Activated CD8-positive, alpha-beta T cell treated with anti-CD3 and anti-CD28 coated beads for 36 hours (primary cell): ENCODE results near the gene GOLGA5. TPM values are rescaled to one million over a fixed set of nuclear protein-coding genes. Genes with fewer than 3 reads are reported as not detected.
A peak's percentile ranks its signal among the peaks of the same experiment; 100 is the strongest.

Experiments used
- ATAC-seq: fragments of 200-7000 bp; cut with Tn5 transposase; one replicate; pipeline ENCODE4 v1.10.0; 2021; ENCODE audit warnings: mild to moderate bottlenecking, moderate library complexity
- CTCF ChIA-PET: fragments of 350-600 bp; sonication (Branson Sonifier 250); formaldehyde crosslinking; loops from one replicate; lab custom pipeline; 2021; ENCODE audit warnings: antibody characterized with exemption; lab: Charles Lee
- POLR2A ChIA-PET: fragments of 350-600 bp; sonication (Branson Sonifier 250); formaldehyde crosslinking; loops from one replicate; lab custom pipeline; 2021; ENCODE audit warnings: antibody characterized with exemption; lab: Charles Lee
- DNase-seq: peaks from one replicate; pipeline ENCODE4 v3.0.0-alpha.2; 2020
- H3K27ac Mint-ChIP-seq: one replicate; pipeline ENCODE4 v1.8.0; 2021; ENCODE audit warnings: mild to moderate bottlenecking, mixed read lengths
- H3K27me3 Mint-ChIP-seq: one replicate; pipeline ENCODE4 v1.8.0; 2021; ENCODE audit warnings: mixed read lengths
- H3K36me3 Mint-ChIP-seq: one replicate; pipeline ENCODE4 v1.8.0; 2021; ENCODE audit warnings: low read depth, mixed read lengths
- H3K4me1 Mint-ChIP-seq: one replicate; pipeline ENCODE4 v1.8.0; 2021; ENCODE audit warnings: low read depth, mixed read lengths
- H3K4me3 Mint-ChIP-seq: one replicate; pipeline ENCODE4 v1.8.0; 2021; ENCODE audit warnings: mild to moderate bottlenecking, moderate library complexity, mixed read lengths
- H3K9me3 Mint-ChIP-seq: one replicate; pipeline ENCODE4 v1.8.0; 2021; ENCODE audit warnings: mixed read lengths
- CTCF ChIP-seq: fragments of 200-600 bp; IDR thresholded peaks from one replicate; pipeline ENCODE4 v1.8.0; 2022; ENCODE audit warnings: antibody characterized with exemption, mild to moderate bottlenecking
- intact Hi-C: fragments of 100-400 bp; cut with micrococcal nuclease; formaldehyde crosslinking; loops from one replicate; pipeline ENCODE4 v1.10.0; 2022
- total RNA-seq, 2 experiments: library from RNA; stranded (reverse); gene quantifications; one replicate each; pipeline ENCODE4 v1.2.3, GENCODE V29; 2021

Gene GOLGA5
- total RNA-seq, 2 experiments from 2014 or later = 12.9 to 13.3 TPM

GRCh38 chr14:92830902-92831301 lies 36.8 kb downstream of the GOLGA5 start:
- Mint-ChIP-seq H3K36me3 (peaks cover 15% of the 10 kb centered on the region), H3K4me1 (no peaks in the 10 kb centered on the region), H3K27me3 (no peaks in the 10 kb centered on the region), H3K4me3 (no peak overlapping the region), H3K9me3 (no peaks in the 10 kb centered on the region), H3K27ac (no peak overlapping the region)
- no peak for ATAC-seq
- ChIA-PET CTCF (no interaction called here), POLR2A (interaction anchor here (2.1 kb wide), 1 partner anchor 9 kb away, joined by 6 read pairs; no protein-coding TSS in a partner anchor)
- intact Hi-C loops = no loop called here
- DNase-seq = no peak
- no peak for TF ChIP-seq CTCF

- intact Hi-C loops = no loop called here
- no peak for TF ChIP-seq CTCF
- Mint-ChIP-seq H3K27ac (no peak overlapping the region), H3K4me1 (no peaks in the 10 kb centered on the region), H3K9me3 (no peaks in the 10 kb centered on the region), H3K4me3 (no peak overlapping the region), H3K27me3 (no peaks in the 10 kb centered on the region), H3K36me3 (peaks cover 18% of the 10 kb centered on the region)
- ChIA-PET CTCF (no interaction called here), POLR2A (no interaction called here)
- ATAC-seq = no peak
- no peak for DNase-seq
Observed at GRCh38 chr14:92832137-92832700, 38.1 kb downstream of the GOLGA5 start.

- Mint-ChIP-seq H3K27me3 (no peaks in the 10 kb centered on the region), H3K36me3 (peaks cover 19% of the 10 kb centered on the region), H3K4me3 (no peak overlapping the region), H3K4me1 (peaks cover 27% of the 10 kb centered on the region), H3K9me3 (peaks cover 5% of the 10 kb centered on the region), H3K27ac (no peak overlapping the region)
- ChIA-PET CTCF (no interaction called here), POLR2A (interaction anchor here (0.6 kb wide), 1 partner anchor 15 kb away, joined by 4 read pairs; no protein-coding TSS in a partner anchor)
- intact Hi-C loops = no loop called here
- DNase-seq (no peak), ATAC-seq (no peak)
- TF ChIP-seq CTCF = no peak
Observed at GRCh38 chr14:92841930-92842329, 47.8 kb downstream of the GOLGA5 start.

- H3K4me1 Mint-ChIP-seq = peaks cover 36% of the 10 kb centered on the region
- no peak overlapping the region for H3K4me3 Mint-ChIP-seq
- peaks cover 5% of the 10 kb centered on the region for H3K9me3 Mint-ChIP-seq
- peaks cover 14% of the 10 kb centered on the region for H3K36me3 Mint-ChIP-seq
- peak overlapping the region; percentile 11 for H3K27ac Mint-ChIP-seq
- ATAC-seq (peak; percentile 72), DNase-seq (peak; percentile 60)
- no peak for TF ChIP-seq CTCF
- intact Hi-C loops = no loop called here
- POLR2A ChIA-PET = no interaction called here
- no peaks in the 10 kb centered on the region for H3K27me3 Mint-ChIP-seq
- CTCF ChIA-PET = no interaction called here
Observed at GRCh38 chr14:92844204-92844603, 50.1 kb downstream of the GOLGA5 start.

- H3K27ac Mint-ChIP-seq = peak overlapping the region; percentile 74
- peaks cover 36% of the 10 kb centered on the region for H3K4me1 Mint-ChIP-seq
- POLR2A ChIA-PET = no interaction called here
- intact Hi-C loops = no loop called here
- H3K27me3 Mint-ChIP-seq = no peaks in the 10 kb centered on the region
- peak; percentile 68 for DNase-seq
- H3K36me3 Mint-ChIP-seq = peaks cover 8% of the 10 kb centered on the region
- peak; percentile 89 for ATAC-seq
- CTCF ChIA-PET = no interaction called here
- TF ChIP-seq CTCF = no peak
- peaks cover 5% of the 10 kb centered on the region for H3K9me3 Mint-ChIP-seq
- no peak overlapping the region for H3K4me3 Mint-ChIP-seq
Observed at GRCh38 chr14:92846162-92846897, 52.2 kb downstream of the GOLGA5 start.
